Liver (tissue), 9 donors: ENCODE data around the gene COLEC11. TPM values are rescaled to one million over a fixed set of nuclear protein-coding genes. Genes with fewer than 3 reads are reported as not detected.

ENCODE experiments used
- DNase-seq: peaks from one replicate; pipeline ENCODE4 v3.0.0-alpha.2; 2017; ENCODE audit warnings: low spot score
- H3K27ac ChIP-seq, 2 donors: one replicate each; pipeline ENCODE4 v1.7.0; 2013; ENCODE audit warnings: inconsistent platforms in 2 of 2, low read length in 2 of 2, control low read depth in 1 of 2, low read depth in 1 of 2, mild to moderate bottlenecking in 1 of 2
- H3K27me3 ChIP-seq, 4 donors: one replicate each; pipeline versions ENCODE4 v1.6.1 to v1.7.0; 2013; ENCODE audit warnings: low read length in 3 of 4, inconsistent platforms in 1 of 4, mild to moderate bottlenecking in 1 of 4, moderate library complexity in 1 of 4; ENCODE audit not compliant: control insufficient read depth in 4 of 4, insufficient read depth in 4 of 4
- H3K36me3 ChIP-seq, 4 donors: one replicate each; pipeline versions ENCODE4 v1.6.1 to v1.7.0; 2013; ENCODE audit warnings: low read length in 3 of 4, mild to moderate bottlenecking in 3 of 4, low read depth in 1 of 4, moderate library complexity in 1 of 4; ENCODE audit not compliant: control insufficient read depth in 4 of 4, insufficient read depth in 3 of 4
- H3K4me1 ChIP-seq, 4 donors: one replicate each; pipeline versions ENCODE4 v1.6.1 to v1.7.0; 2013; ENCODE audit warnings: low read length in 3 of 4, mild to moderate bottlenecking in 3 of 4, moderate library complexity in 1 of 4; ENCODE audit not compliant: control insufficient read depth in 4 of 4, insufficient read depth in 4 of 4
- H3K4me3 ChIP-seq, 3 donors: one replicate each; pipeline versions ENCODE4 v1.6.1 to v1.7.0; 2013; ENCODE audit warnings: low read length in 3 of 3, control low read depth in 1 of 3, low read depth in 1 of 3, mild to moderate bottlenecking in 1 of 3
- H3K9ac ChIP-seq, 2 donors: one replicate each; pipeline ENCODE4 v1.7.0; 2013; ENCODE audit warnings: low read length in 2 of 2, mild to moderate bottlenecking in 2 of 2, moderate library complexity in 2 of 2, control low read depth in 1 of 2, low read depth in 1 of 2
- H3K9me3 ChIP-seq, 4 donors: one replicate each; pipeline versions ENCODE4 v1.6.1 to v1.7.0; 2013; ENCODE audit warnings: low read length in 3 of 4; ENCODE audit not compliant: control insufficient read depth in 4 of 4
- CTCF ChIP-seq: fragments of 150-350 bp; IDR thresholded peaks from 2 replicates; pipeline ENCODE4 v1.5.1; 2017; ENCODE audit warnings: improper control_type of control experiment, low read depth, low read length; ENCODE audit not compliant: missing input control
- EGR1 ChIP-seq, 2 donors: IDR thresholded peaks; 2 replicates each; pipeline ENCODE4 v1.6.1; 2016 to 2018; ENCODE audit warnings: antibody characterized with exemption in 2 of 2, low read depth in 2 of 2
- NR2F2 ChIP-seq: IDR thresholded peaks from 2 replicates; pipeline ENCODE4 v1.6.1; 2016; ENCODE audit warnings: antibody characterized with exemption
- RAD21 ChIP-seq, 2 donors: IDR thresholded peaks; 2 replicates each; pipeline ENCODE4 v1.6.1; 2016; ENCODE audit warnings: antibody characterized with exemption in 2 of 2, mild to moderate bottlenecking in 2 of 2
- REST ChIP-seq: IDR thresholded peaks from 2 replicates; pipeline ENCODE4 v1.6.1; 2016; ENCODE audit warnings: antibody characterized with exemption, mild to moderate bottlenecking
- RXRA ChIP-seq, 2 donors: IDR thresholded peaks; 2 replicates each; pipeline ENCODE4 v1.6.1; 2017 to 2018; ENCODE audit warnings: antibody characterized with exemption in 2 of 2, mild to moderate bottlenecking in 1 of 2
- TAF1 ChIP-seq: conservative IDR thresholded peaks from 2 replicates; pipeline ENCODE4 v1.6.1; 2016; ENCODE audit warnings: antibody characterized with exemption, mild to moderate bottlenecking
- YY1 ChIP-seq: IDR thresholded peaks from 2 replicates; pipeline ENCODE4 v1.6.1; 2016; ENCODE audit warnings: antibody characterized with exemption, mild to moderate bottlenecking
- ZBTB33 ChIP-seq: IDR thresholded peaks from 2 replicates; pipeline ENCODE4 v1.6.1; 2016; ENCODE audit warnings: antibody characterized with exemption
- WGBS: extraction: QIAGEN DNeasy Blood & Tissue Kit; methylation state at CpG from one replicate; pipeline ENCODE4 v1.1.7; 2013; 5-methylcytosine and 5-hydroxymethylcytosine counted together
- polyA plus RNA-seq, 2 donors: library from polyadenylated mRNA; stranded (reverse) in 1 of 2; unstranded in 1 of 2; fragments of 200-250 nt in 1 of 2; fragments of >200 nt in 1 of 2; fragmentation: Nextera tagmentation in 1 of 2; extraction: Ambion mirVana in 1 of 2; gene quantifications; one replicate each; pipeline versions ENCODE4 v1.2.1 to v1.2.3, GENCODE V29; 2013 to 2015
- total RNA-seq, 2 donors: library from RNA; depleted of rRNA; stranded (reverse); fragments of >200 nt; gene quantifications; one replicate each; pipeline ENCODE4 v1.2.3, GENCODE V29; 2014
- donor health status: healthy.
- donor health status: healthy.
- donor health status: healthy.
- donor health status: healthy.
- donor health status: healthy.

The COLEC11 gene
- total and polyA plus RNA-seq, 4 donors, result 31.0 to 100 (median 70.9) TPM

GRCh38 chr2:3650140-3650920 is 55.4 kb downstream of the COLEC11 start:
- TF ChIP-seq CTCF (peak; percentile 5), REST (no peak), EGR1 (IDR thresholded peaks at IDR 0.05; ENCODE audit: low read depth in 2 of 2) (no peak), ZBTB33 (no peak)
- 68% methylated on average over 20 of the region's 20 CpGs for WGBS
- no peak overlapping the region for H3K9ac ChIP-seq
- H3K9me3 ChIP-seq, result no peaks in the 10 kb centered on the region
- peaks cover 0 to 5% (median 0%) of the 10 kb centered on the region in 4 donors for H3K36me3 ChIP-seq
- peak overlapping the region in 1 of 2 donors; percentile 25 for H3K27ac ChIP-seq
- DNase-seq, result no peak
- H3K27me3 ChIP-seq, result no peaks in the 10 kb centered on the region
- H3K4me1 ChIP-seq, result peaks cover 0 to 16% (median 12%) of the 10 kb centered on the region in 4 donors
- no peak overlapping the region for H3K4me3 ChIP-seq

GRCh38 chr2:3651691-3652648 is 57.1 kb downstream of the COLEC11 start:
- H3K36me3 ChIP-seq, result no peaks in the 10 kb centered on the region
- 16% methylated on average over 45 of the region's 45 CpGs for WGBS
- peak overlapping the region; percentile 43 to 51 (median 44) for H3K4me3 ChIP-seq
- peak overlapping the region in 1 of 2 donors; percentile 12 for H3K9ac ChIP-seq
- peak overlapping the region; percentile 15 to 46 for H3K27ac ChIP-seq
- peak; percentile 50 for DNase-seq
- H3K4me1 ChIP-seq, result peaks cover 0 to 21% (median 12%) of the 10 kb centered on the region in 4 donors
- TF ChIP-seq YY1 (peak; percentile 63), TAF1 (no peak), RXRA (IDR thresholded peaks at IDR 0.05) (peak in 1 of 2 donors; percentile 39), NR2F2 (peak; percentile 70), EGR1 (IDR thresholded peaks at IDR 0.05; ENCODE audit: low read depth in 2 of 2) (no peak), RAD21 (IDR thresholded peaks at IDR 0.05) (peak in 1 of 2 donors; percentile 12)
- H3K27me3 ChIP-seq, result no peaks in the 10 kb centered on the region
- no peaks in the 10 kb centered on the region for H3K9me3 ChIP-seq
